HL-60 (cell line): ENCODE measurements around the gene ADCY3.

ENCODE experiments used
- DNase-seq, 2 experiments: peaks; one replicate each; pipeline ENCODE4 v3.0.0-alpha.2; 2010 to 2020; ENCODE audit warnings: low read depth in 1 of 2, low spot score in 1 of 2
- H3K27ac ChIP-seq: fragments of 250-450 bp; sonication (Bioruptor Pico); replicated peaks from 2 replicates; pipeline ENCODE4 v1.5.1; 2020; ENCODE audit warnings: mild to moderate bottlenecking, moderate library complexity
- H3K27me3 ChIP-seq: fragments of 250-450 bp; sonication (Bioruptor Pico); 2 replicates; pipeline ENCODE4 v1.5.1; 2021; ENCODE audit warnings: mild to moderate bottlenecking, moderate library complexity; ENCODE audit not compliant: insufficient read depth, poor library complexity, severe bottlenecking
- H3K4me3 ChIP-seq: replicated peaks from 2 replicates; pipeline ENCODE4 v1.5.1; 2011; ENCODE audit warnings: mild to moderate bottlenecking, control low read depth, low read length; ENCODE audit not compliant: insufficient read depth
- CTCF ChIP-seq: IDR thresholded peaks from one replicate; pipeline ENCODE4 v1.5.1; 2011; ENCODE audit warnings: low read length, control low read depth, inconsistent platforms; ENCODE audit not compliant: insufficient read depth
- GABPA ChIP-seq: IDR thresholded peaks from 2 replicates; pipeline ENCODE4 v1.6.1; 2012; ENCODE audit warnings: low read depth
- POLR2AphosphoS5 ChIP-seq: IDR thresholded peaks from 2 replicates; pipeline ENCODE4 v1.6.1; 2012; ENCODE audit warnings: low read depth
- REST ChIP-seq: IDR thresholded peaks from 2 replicates; pipeline ENCODE4 v1.6.1; 2012; ENCODE audit warnings: low read depth; ENCODE audit not compliant: insufficient replicate concordance
- SPI1 ChIP-seq: IDR thresholded peaks from 2 replicates; pipeline ENCODE4 v1.6.1; 2012; ENCODE audit warnings: low read depth, mild to moderate bottlenecking, borderline replicate concordance

The ADCY3 gene

GRCh38 chr2:24878341-24878740 is 41.7 kb downstream of the ADCY3 start:
- Histone ChIP-seq H3K27me3 (no peaks in the 10 kb centered on the region), H3K4me3 (no peak overlapping the region), H3K27ac (no peak overlapping the region)
- DNase-seq: no peak
- no peak for TF ChIP-seq CTCF
- no peak for TF ChIP-seq GABPA
- no peak for TF ChIP-seq REST
- no peak for TF ChIP-seq POLR2AphosphoS5
- TF ChIP-seq SPI1: no peak

- H3K27me3 ChIP-seq: no peaks in the 10 kb centered on the region
- no peak overlapping the region for H3K27ac ChIP-seq
- TF ChIP-seq CTCF (no peak), REST (no peak), GABPA (no peak), SPI1 (no peak), POLR2AphosphoS5 (no peak)
- no peak for DNase-seq
- H3K4me3 ChIP-seq: no peak overlapping the region
These were observed 42.4 kb downstream of the ADCY3 start for GRCh38 chr2:24877646-24878045.

- no peak for DNase-seq
- no peaks in the 10 kb centered on the region for H3K27me3 ChIP-seq
- H3K27ac ChIP-seq: no peak overlapping the region
- no peak for TF ChIP-seq REST
- H3K4me3 ChIP-seq: no peak overlapping the region
These were observed 43.0 kb downstream of the ADCY3 start for GRCh38 chr2:24877067-24877466.

- no peak for DNase-seq
- Histone ChIP-seq H3K4me3 (no peak overlapping the region), H3K27ac (no peak overlapping the region), H3K27me3 (no peaks in the 10 kb centered on the region)
- TF ChIP-seq POLR2AphosphoS5: no peak
- no peak for TF ChIP-seq SPI1
- no peak for TF ChIP-seq CTCF
- no peak for TF ChIP-seq GABPA
- TF ChIP-seq REST: no peak
These were observed 44.1 kb downstream of the ADCY3 start for GRCh38 chr2:24875901-24876300.
